H1 (cell line): Measurements from ENCODE around the gene ARRB1. TPM values are rescaled to one million over a fixed set of nuclear protein-coding genes. Genes with fewer than 3 reads are reported as not detected.

Source experiments
- CHD1 ChIP-seq: IDR thresholded peaks from 2 replicates; pipeline ENCODE4 v1.6.1; 2012; ENCODE audit warnings: low read depth, low read length, improper control_type of control experiment
- GTF2F1 ChIP-seq: IDR thresholded peaks from 2 replicates; pipeline ENCODE4 v1.6.1; 2012; ENCODE audit warnings: low read depth, low read length, improper control_type of control experiment, borderline replicate concordance
- HDAC2 ChIP-seq, 2 experiments: fragments of 300-600 bp in 1 of 2; sonication (generic) in 1 of 2; IDR thresholded peaks; 2 replicates each; pipeline ENCODE4 v1.6.1; 2011 to 2012; ENCODE audit warnings: low read depth in 2 of 2, low read length in 2 of 2, mild to moderate bottlenecking in 2 of 2, moderate library complexity in 2 of 2, borderline replicate concordance in 1 of 2, inconsistent platforms in 1 of 2
- MAX ChIP-seq: IDR thresholded peaks from 2 replicates; pipeline ENCODE4 v1.6.1; 2012; ENCODE audit warnings: inconsistent platforms
- NANOG ChIP-seq: IDR thresholded peaks from 2 replicates; pipeline ENCODE4 v1.6.1; 2011; ENCODE audit warnings: low read length, low read depth, mild to moderate bottlenecking, inconsistent platforms; ENCODE audit not compliant: insufficient read depth, poor library complexity, severe bottlenecking
- PHF8 ChIP-seq: fragments of 200-600 bp; sonication (generic); conservative IDR thresholded peaks from 2 replicates; pipeline ENCODE4 v1.7.1; 2012; ENCODE audit warnings: low read depth, mild to moderate bottlenecking, inconsistent platforms, low read length, moderate library complexity
- RAD21 ChIP-seq, 2 experiments: IDR thresholded peaks in 1 of 2; conservative IDR thresholded peaks in 1 of 2; 2 replicates each; pipeline ENCODE4 v1.6.1; 2011; ENCODE audit warnings: low read depth in 2 of 2, low read length in 2 of 2, improper control_type of control experiment in 1 of 2, inconsistent platforms in 1 of 2, mild to moderate bottlenecking in 1 of 2, moderate library complexity in 1 of 2
- SP2 ChIP-seq: IDR thresholded peaks from 2 replicates; pipeline ENCODE4 v1.6.1; 2012; ENCODE audit warnings: mild to moderate bottlenecking, low read length, inconsistent platforms
- SP4 ChIP-seq: IDR thresholded peaks from 2 replicates; pipeline ENCODE4 v1.6.1; 2012; ENCODE audit warnings: low read length, inconsistent platforms
- polyA plus RNA-seq, 7 experiments: library from polyadenylated mRNA; depleted of rRNA in 3 of 7; stranded (reverse) in 5 of 7; unstranded in 2 of 7; fragments of >200 nt in 5 of 7; fragments of 200-250 nt in 2 of 7; gene quantifications; 1 replicate in 5 of 7; 2 replicates in 1 of 7; 4 replicates in 1 of 7; pipeline versions ENCODE4 v1.2.1 to v1.2.3, GENCODE V29; 2011 to 2013; ENCODE audit warnings: missing spikeins in 2 of 7, mixed read lengths in 2 of 7
- total RNA-seq: library from RNA; stranded (reverse); fragmentation: NEBNext Ultra II Directional; extraction: Animal tissue kit (Norgen Biotek cat#: 25700); gene quantifications from 2 replicates; pipeline ENCODE4 v1.2.1, GENCODE V29; 2021
- TF ChIP-seq, protein P1 (sequence below): fragments of 300-600 bp; sonication (generic); IDR thresholded peaks from 2 replicates; pipeline ENCODE4 v1.7.1; 2012; ENCODE audit warnings: low read length, moderate library complexity, mild to moderate bottlenecking, inconsistent platforms; ENCODE audit not compliant: insufficient replicate concordance

ARRB1 gene
- total and polyA plus RNA-seq, 2 of the 8 experiments (the other 6 are each of a cell fraction or from before 2014, with no cell fraction given) = 9.4 to 31.8 TPM

- TF ChIP-seq, protein P1, sequence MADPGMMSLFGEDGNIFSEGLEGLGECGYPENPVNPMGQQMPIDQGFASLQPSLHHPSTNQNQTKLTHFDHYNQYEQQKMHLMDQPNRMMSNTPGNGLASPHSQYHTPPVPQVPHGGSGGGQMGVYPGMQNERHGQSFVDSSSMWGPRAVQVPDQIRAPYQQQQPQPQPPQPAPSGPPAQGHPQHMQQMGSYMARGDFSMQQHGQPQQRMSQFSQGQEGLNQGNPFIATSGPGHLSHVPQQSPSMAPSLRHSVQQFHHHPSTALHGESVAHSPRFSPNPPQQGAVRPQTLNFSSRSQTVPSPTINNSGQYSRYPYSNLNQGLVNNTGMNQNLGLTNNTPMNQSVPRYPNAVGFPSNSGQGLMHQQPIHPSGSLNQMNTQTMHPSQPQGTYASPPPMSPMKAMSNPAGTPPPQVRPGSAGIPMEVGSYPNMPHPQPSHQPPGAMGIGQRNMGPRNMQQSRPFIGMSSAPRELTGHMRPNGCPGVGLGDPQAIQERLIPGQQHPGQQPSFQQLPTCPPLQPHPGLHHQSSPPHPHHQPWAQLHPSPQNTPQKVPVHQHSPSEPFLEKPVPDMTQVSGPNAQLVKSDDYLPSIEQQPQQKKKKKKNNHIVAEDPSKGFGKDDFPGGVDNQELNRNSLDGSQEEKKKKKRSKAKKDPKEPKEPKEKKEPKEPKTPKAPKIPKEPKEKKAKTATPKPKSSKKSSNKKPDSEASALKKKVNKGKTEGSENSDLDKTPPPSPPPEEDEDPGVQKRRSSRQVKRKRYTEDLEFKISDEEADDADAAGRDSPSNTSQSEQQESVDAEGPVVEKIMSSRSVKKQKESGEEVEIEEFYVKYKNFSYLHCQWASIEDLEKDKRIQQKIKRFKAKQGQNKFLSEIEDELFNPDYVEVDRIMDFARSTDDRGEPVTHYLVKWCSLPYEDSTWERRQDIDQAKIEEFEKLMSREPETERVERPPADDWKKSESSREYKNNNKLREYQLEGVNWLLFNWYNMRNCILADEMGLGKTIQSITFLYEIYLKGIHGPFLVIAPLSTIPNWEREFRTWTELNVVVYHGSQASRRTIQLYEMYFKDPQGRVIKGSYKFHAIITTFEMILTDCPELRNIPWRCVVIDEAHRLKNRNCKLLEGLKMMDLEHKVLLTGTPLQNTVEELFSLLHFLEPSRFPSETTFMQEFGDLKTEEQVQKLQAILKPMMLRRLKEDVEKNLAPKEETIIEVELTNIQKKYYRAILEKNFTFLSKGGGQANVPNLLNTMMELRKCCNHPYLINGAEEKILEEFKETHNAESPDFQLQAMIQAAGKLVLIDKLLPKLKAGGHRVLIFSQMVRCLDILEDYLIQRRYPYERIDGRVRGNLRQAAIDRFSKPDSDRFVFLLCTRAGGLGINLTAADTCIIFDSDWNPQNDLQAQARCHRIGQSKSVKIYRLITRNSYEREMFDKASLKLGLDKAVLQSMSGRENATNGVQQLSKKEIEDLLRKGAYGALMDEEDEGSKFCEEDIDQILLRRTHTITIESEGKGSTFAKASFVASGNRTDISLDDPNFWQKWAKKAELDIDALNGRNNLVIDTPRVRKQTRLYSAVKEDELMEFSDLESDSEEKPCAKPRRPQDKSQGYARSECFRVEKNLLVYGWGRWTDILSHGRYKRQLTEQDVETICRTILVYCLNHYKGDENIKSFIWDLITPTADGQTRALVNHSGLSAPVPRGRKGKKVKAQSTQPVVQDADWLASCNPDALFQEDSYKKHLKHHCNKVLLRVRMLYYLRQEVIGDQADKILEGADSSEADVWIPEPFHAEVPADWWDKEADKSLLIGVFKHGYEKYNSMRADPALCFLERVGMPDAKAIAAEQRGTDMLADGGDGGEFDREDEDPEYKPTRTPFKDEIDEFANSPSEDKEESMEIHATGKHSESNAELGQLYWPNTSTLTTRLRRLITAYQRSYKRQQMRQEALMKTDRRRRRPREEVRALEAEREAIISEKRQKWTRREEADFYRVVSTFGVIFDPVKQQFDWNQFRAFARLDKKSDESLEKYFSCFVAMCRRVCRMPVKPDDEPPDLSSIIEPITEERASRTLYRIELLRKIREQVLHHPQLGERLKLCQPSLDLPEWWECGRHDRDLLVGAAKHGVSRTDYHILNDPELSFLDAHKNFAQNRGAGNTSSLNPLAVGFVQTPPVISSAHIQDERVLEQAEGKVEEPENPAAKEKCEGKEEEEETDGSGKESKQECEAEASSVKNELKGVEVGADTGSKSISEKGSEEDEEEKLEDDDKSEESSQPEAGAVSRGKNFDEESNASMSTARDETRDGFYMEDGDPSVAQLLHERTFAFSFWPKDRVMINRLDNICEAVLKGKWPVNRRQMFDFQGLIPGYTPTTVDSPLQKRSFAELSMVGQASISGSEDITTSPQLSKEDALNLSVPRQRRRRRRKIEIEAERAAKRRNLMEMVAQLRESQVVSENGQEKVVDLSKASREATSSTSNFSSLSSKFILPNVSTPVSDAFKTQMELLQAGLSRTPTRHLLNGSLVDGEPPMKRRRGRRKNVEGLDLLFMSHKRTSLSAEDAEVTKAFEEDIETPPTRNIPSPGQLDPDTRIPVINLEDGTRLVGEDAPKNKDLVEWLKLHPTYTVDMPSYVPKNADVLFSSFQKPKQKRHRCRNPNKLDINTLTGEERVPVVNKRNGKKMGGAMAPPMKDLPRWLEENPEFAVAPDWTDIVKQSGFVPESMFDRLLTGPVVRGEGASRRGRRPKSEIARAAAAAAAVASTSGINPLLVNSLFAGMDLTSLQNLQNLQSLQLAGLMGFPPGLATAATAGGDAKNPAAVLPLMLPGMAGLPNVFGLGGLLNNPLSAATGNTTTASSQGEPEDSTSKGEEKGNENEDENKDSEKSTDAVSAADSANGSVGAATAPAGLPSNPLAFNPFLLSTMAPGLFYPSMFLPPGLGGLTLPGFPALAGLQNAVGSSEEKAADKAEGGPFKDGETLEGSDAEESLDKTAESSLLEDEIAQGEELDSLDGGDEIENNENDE = no peak
- TF ChIP-seq HDAC2 (IDR thresholded peaks at IDR 0.05; ENCODE audit: borderline replicate concordance in 1 of 2, low read depth in 2 of 2, low read length in 2 of 2) (no peak), PHF8 (no peak), NANOG (no peak), SP2 (no peak), GTF2F1 (no peak), RAD21 (IDR thresholded peaks at IDR 0.05 in 1 of 2, conservative IDR thresholded peaks at IDR 0.05 in 1 of 2; ENCODE audit: low read depth in 2 of 2, low read length in 2 of 2) (no peak), MAX (no peak), CHD1 (no peak), SP4 (no peak)
Measured at GRCh38 chr11:75341612-75342011, 9.8 kb downstream of the ARRB1 start (continued).
